ENCODE data around the gene HIF1AN.

HIF1AN gene

DNA sequence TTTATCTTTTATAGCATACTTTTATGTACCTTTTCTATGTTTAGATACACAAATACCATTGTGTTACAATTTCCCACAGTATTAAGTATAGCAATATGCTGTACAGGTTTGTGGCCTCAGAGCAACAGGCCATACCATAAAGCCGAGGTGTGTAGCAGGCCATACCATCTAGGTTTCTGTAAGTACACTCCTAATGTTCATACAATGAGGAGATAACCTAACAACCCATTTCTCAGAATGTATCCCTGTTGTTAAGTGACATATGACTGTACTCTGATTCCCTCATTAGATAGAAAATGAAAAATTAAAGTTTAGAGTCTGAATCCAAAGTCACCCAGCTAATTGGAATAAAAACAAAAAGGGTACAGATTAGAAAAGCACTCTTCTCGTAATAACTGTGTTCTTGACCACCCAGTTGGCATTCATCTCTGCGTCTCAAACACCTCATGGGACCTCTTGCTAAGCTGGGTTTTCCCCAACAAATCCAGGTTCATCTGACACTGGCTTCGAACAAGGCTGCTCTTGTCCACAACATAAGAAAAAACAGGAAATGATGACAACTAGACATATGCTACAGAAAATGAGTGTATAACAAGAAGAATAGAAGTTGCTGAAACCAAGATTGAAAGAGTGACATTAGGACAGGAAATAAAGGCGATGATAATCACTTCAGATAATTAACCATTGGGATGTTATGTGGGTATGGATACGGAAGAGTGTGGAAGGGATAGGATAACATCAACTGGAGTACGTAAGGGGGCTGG, 7.4 kb upstream of the HIF1AN start:
- Histone ChIP-seq H3K9me3 (ENCODE audit: low read length) (no peaks in the 10 kb centered on the region), H3K4me1 (ENCODE audit: insufficient read depth, low read length) (peaks cover 15% of the 10 kb centered on the region), H3K27me3 (ENCODE audit: insufficient read depth, low read length) (no peaks in the 10 kb centered on the region), H3K36me3 (ENCODE audit: insufficient read depth, low read length) (peaks cover 36% of the 10 kb centered on the region), H2AFZ (ENCODE audit: low read depth, low read length) (no peak overlapping the region), H3K4me3 (ENCODE audit: low read length) (peak overlapping the region; percentile 85)

DNA sequence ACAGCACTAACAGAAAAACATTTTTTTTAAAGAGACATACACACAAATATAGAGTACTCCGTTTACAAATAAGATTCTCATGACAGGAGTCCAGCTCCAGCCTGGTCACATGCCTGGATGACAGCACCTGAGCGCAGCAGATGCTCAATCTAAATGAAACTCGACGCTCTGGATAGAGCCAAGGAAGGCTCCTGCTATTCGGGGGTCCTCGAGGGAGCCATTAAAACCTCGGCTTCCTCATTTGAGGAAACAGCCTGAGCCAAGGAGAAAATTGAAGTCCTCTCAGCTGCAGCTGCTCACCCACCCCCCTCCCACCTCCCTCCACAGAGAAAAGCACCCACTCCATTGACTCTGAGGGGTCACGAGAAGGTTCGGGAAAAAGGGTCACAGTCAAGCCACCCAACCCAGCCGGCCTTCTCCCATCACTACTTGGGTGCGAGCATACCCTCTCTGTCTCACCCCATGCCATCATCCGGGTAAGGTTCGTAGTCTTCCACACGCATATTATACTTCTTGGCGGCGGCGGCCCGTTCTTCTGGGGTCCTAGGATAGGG, 6.7 kb upstream of the HIF1AN start:
- peak overlapping the region; percentile 85 for H2AFZ ChIP-seq (ENCODE audit: low read depth, low read length)
- H3K4me3 ChIP-seq (ENCODE audit: low read length) = peak overlapping the region; percentile 85
- H3K36me3 ChIP-seq (ENCODE audit: insufficient read depth, low read length) = peaks cover 30% of the 10 kb centered on the region
- H3K9me3 ChIP-seq (ENCODE audit: low read length) = no peaks in the 10 kb centered on the region
- peaks cover 15% of the 10 kb centered on the region for H3K4me1 ChIP-seq (ENCODE audit: insufficient read depth, low read length)
- no peaks in the 10 kb centered on the region for H3K27me3 ChIP-seq (ENCODE audit: insufficient read depth, low read length)

DNA sequence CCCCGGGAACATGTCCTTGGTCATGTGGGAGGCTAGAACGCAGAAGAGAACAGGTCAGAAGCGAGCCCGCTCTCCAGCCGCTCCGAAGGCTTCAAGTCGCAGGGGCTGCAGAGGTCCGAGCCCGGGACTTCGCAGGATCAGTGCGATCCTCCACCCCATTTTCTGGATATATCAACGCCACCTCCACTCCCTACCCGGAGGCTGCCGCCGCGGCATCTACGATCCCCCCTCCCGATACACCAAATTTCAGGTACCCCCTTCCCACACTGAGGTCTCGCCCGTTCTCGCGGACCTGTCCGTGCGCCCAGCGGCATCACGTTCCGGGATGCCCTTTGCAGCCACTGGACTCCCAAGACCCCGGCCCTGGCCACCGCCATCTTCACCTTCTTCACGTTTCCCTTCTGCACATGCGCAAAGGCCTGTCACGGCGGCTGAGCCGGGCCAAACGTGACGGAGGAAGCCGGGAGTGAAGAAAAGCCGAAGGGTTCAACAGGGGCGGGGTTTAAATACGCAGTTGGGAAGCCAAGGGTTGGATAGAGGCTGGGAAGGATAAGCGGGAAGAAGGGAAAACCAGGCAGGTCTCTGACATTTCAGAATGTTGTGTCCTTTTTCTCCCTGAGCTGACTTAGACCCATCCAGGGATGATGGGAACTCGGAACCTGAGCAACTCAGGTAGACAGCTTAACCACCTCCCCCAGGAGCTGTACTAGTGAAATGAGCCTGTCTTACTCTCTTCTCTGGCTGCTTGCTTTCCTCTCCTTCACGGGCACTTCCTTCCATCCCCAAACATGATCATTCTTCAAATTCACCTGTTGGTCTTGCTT, 6.1 kb upstream of the HIF1AN start, which contains the start of gene NDUFB8:
NDUFB8 (minus strand) TSS at position 397 of the 824 bp plus-strand sequence; CDS start at position 377, 20 bp downstream.
- Histone ChIP-seq H3K9me3 (ENCODE audit: low read length) (no peaks in the 10 kb centered on the region), H3K4me3 (ENCODE audit: low read length) (peak within 1 kb of the TSS; percentile 85), H3K36me3 (ENCODE audit: insufficient read depth, low read length) (peaks cover 23% of the 10 kb centered on the region), H3K4me1 (ENCODE audit: insufficient read depth, low read length) (peaks cover 15% of the 10 kb centered on the region), H3K27me3 (ENCODE audit: insufficient read depth, low read length) (no peaks in the 10 kb centered on the region), H2AFZ (ENCODE audit: low read depth, low read length) (peak within 1 kb of the TSS; percentile 85)

DNA sequence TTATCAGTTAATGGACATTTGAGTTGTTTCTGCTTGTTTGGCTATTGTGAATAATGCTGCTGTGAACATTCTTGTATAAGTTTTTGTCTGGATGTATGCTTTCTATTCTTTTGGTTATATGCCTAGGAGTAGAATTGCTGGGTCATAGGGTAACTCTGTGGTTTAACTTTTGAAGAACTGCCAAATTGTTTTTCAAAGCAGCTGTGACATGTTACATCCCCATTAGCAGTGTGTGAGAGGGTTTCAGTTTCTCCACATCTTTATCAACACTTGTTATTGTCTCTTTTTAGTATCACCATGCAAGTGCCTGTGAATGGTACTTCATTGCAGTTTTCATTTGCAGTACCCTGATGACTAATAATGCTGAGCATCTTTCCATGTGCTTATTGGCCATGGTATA, 4.0 kb upstream of the HIF1AN start:
- H3K27me3 ChIP-seq (ENCODE audit: insufficient read depth, low read length) = no peaks in the 10 kb centered on the region

DNA sequence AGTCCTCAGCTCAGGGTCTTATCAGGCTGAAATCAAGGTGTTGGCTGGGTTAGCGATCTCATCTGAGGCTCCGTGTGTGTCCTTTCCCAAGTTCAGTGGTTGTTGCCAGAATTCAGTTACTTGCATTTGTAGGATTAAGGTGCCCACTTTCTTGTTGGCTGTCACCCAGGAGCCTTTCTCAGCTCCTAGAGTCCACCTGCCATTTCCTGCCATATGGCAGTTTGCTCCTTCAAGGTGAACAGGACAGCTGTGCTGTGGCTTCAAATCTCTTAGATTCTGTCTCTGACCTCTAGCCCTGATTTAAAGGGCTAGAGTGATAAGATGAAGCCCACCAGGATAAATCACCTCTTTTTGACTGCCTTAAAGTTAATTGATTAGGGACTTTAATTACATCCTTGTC, 1.0 kb upstream of the HIF1AN start:
- H3K4me1 ChIP-seq (ENCODE audit: insufficient read depth, low read length) = peaks cover 20% of the 10 kb centered on the region

More for the DNA sequence above, 4.0 kb upstream of the HIF1AN start:
- Histone ChIP-seq H2AFZ (ENCODE audit: low read depth, low read length) (no peak overlapping the region), H3K4me1 (ENCODE audit: insufficient read depth, low read length) (peaks cover 23% of the 10 kb centered on the region), H3K4me3 (ENCODE audit: low read length) (no peak overlapping the region), H3K36me3 (ENCODE audit: insufficient read depth, low read length) (peaks cover 3% of the 10 kb centered on the region), H3K9me3 (ENCODE audit: low read length) (no peaks in the 10 kb centered on the region)

DNA sequence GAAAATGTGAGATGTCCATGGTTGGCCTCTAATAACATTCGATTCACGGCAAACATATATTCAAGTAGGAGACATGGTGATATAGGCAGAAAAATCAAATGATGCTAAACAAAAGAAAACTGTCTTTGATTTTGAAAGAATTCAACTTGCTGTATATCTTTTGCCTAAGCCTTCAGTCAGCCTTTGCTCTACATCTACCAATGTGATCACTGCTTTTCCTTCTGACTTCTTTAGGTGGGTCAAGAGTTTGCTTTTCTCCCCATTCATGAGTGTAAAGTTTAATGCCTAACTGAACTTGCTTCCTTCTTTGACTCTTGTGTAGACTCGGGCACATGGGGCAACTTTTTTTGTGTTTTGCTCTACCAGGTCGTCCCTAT, 417 bp upstream of the HIF1AN start:
- peak overlapping the region; percentile 67 for H2AFZ ChIP-seq (ENCODE audit: low read depth, low read length)
- peaks cover 17% of the 10 kb centered on the region for H3K4me1 ChIP-seq (ENCODE audit: insufficient read depth, low read length)
- peak overlapping the region; percentile 97 for H3K4me3 ChIP-seq (ENCODE audit: low read length)
- peaks cover 22% of the 10 kb centered on the region for H3K36me3 ChIP-seq (ENCODE audit: insufficient read depth, low read length)
- no peaks in the 10 kb centered on the region for H3K9me3 ChIP-seq (ENCODE audit: low read length)
- no peaks in the 10 kb centered on the region for H3K27me3 ChIP-seq (ENCODE audit: insufficient read depth, low read length)

More for the DNA sequence above, 1.0 kb upstream of the HIF1AN start:
- H3K9me3 ChIP-seq (ENCODE audit: low read length) = no peaks in the 10 kb centered on the region
- no peaks in the 10 kb centered on the region for H3K27me3 ChIP-seq (ENCODE audit: insufficient read depth, low read length)
- H3K4me3 ChIP-seq (ENCODE audit: low read length) = no peak overlapping the region
- H3K36me3 ChIP-seq (ENCODE audit: insufficient read depth, low read length) = peaks cover 18% of the 10 kb centered on the region
- H2AFZ ChIP-seq (ENCODE audit: low read depth, low read length) = peak overlapping the region; percentile 67

DNA sequence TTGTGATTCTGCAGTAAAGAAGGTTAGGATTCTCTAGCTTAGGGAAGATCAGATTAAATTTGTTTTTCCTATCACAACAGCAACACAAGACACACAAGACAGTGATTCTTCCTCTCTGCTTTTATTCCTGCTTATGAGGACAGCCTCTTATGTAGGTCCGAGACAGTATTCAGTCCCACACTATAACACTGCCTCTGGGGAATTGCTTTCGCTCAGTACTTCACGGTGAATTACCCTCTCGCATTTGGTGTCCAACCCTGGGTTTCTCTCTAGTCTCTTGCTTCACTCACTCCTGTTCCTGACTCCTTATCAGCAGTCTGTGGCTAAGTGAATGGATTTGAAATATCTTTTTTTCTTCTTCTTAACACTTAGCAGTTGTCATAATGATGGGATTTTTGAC, 1.7 kb downstream of the HIF1AN start:
- Histone ChIP-seq H2AFZ (ENCODE audit: low read depth, low read length) (no peak overlapping the region), H3K36me3 (ENCODE audit: insufficient read depth, low read length) (peaks cover 40% of the 10 kb centered on the region), H3K27me3 (ENCODE audit: insufficient read depth, low read length) (no peaks in the 10 kb centered on the region), H3K9me3 (ENCODE audit: low read length) (no peaks in the 10 kb centered on the region), H3K4me3 (ENCODE audit: low read length) (no peak overlapping the region), H3K4me1 (ENCODE audit: insufficient read depth, low read length) (peaks cover 17% of the 10 kb centered on the region)

DNA sequence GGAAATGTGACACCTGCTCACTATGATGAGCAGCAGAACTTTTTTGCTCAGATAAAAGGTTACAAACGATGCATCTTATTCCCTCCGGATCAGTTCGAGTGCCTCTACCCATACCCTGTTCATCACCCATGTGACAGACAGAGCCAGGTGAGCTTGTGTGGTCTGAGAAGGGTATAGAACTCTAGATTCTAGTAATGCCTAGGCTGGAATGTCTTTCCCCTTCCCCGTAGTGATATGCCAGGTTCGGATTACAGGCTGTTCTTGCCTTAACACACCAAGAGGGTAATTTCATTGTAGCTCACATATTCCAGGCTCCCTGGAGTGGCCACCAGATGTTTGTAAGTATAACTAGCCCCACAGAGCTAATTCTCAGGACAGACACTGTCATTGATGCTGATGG, 9.2 kb downstream of the HIF1AN start:
- Histone ChIP-seq H3K4me3 (ENCODE audit: low read length) (no peak overlapping the region), H3K4me1 (ENCODE audit: insufficient read depth, low read length) (no peaks in the 10 kb centered on the region), H3K27me3 (ENCODE audit: insufficient read depth, low read length) (no peaks in the 10 kb centered on the region), H3K9me3 (ENCODE audit: low read length) (no peaks in the 10 kb centered on the region), H3K36me3 (ENCODE audit: insufficient read depth, low read length) (peaks cover 90% of the 10 kb centered on the region), H2AFZ (ENCODE audit: low read depth, low read length) (no peak overlapping the region)

DNA sequence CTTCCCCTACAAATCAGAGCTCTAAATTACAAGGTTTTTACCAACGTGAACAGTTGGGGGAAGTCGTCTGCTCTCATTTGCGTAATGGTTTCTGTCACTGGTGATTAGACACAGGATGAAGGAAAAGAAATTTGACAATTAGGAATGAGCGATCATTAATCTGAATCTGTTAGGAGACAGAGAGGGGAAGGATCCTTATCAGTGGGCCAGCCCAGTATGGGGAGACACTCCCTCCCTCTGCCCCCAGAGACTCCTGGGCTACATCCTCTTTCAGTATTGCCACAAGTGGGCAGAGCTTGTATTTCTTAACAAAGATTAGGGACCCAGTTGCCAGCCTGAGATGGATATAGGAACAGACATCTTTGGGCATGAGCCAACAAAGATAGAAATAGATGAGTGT, 15.5 kb downstream of the HIF1AN start:
- Histone ChIP-seq H3K4me1 (ENCODE audit: insufficient read depth, low read length) (no peaks in the 10 kb centered on the region), H3K9me3 (ENCODE audit: low read length) (no peaks in the 10 kb centered on the region), H3K27me3 (ENCODE audit: insufficient read depth, low read length) (no peaks in the 10 kb centered on the region), H3K36me3 (ENCODE audit: insufficient read depth, low read length) (peaks cover 52% of the 10 kb centered on the region), H2AFZ (ENCODE audit: low read depth, low read length) (no peak overlapping the region), H3K4me3 (ENCODE audit: low read length) (no peak overlapping the region)

DNA sequence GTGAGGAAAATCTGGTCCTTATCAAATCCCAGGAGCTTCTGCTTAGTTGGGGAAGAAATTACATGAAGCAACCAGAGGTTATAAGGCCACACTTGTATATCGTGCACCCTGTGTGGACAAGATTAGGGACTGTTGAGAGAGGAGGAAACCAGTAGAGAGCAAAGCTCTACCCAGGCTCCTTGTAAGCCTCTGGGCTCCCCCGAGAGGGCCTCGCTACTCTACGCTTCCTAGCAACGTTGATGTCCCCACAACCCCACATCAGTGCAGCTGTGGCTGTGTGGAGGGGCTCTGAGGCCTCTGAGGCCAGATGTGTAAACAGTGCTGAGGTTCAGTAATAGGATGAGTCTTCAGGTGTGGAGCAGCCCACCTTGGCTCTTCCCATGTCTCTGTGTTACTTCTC, 16.0 kb downstream of the HIF1AN start:
- H2AFZ ChIP-seq (ENCODE audit: low read depth, low read length) = no peak overlapping the region
- H3K4me3 ChIP-seq (ENCODE audit: low read length) = no peak overlapping the region
- peaks cover 49% of the 10 kb centered on the region for H3K36me3 ChIP-seq (ENCODE audit: insufficient read depth, low read length)
- no peaks in the 10 kb centered on the region for H3K4me1 ChIP-seq (ENCODE audit: insufficient read depth, low read length)
- no peaks in the 10 kb centered on the region for H3K27me3 ChIP-seq (ENCODE audit: insufficient read depth, low read length)
- H3K9me3 ChIP-seq (ENCODE audit: low read length) = no peaks in the 10 kb centered on the region

DNA sequence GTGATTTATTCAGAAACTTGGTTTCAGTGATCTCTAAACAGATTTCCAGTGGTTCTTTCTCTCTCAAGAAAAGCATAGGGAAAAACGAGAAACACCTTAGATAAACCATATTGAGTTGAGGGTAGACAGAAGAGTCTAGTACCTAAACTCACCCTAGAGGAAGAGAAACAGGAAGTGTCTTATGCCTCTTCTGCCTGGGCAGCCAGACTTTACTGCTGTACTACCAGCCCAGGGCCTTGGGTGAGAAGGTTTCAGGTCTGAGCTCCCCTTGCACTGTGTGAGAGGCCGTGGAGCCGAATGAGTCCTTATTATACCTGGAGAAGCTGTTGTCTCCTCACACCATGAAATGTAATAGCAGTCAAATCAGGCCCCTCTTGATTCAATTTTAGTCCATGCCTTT, 18.2 kb downstream of the HIF1AN start:
- Histone ChIP-seq H3K4me3 (ENCODE audit: low read length) (no peak overlapping the region), H2AFZ (ENCODE audit: low read depth, low read length) (no peak overlapping the region), H3K9me3 (ENCODE audit: low read length) (no peaks in the 10 kb centered on the region), H3K27me3 (ENCODE audit: insufficient read depth, low read length) (no peaks in the 10 kb centered on the region), H3K36me3 (ENCODE audit: insufficient read depth, low read length) (peaks cover 31% of the 10 kb centered on the region), H3K4me1 (ENCODE audit: insufficient read depth, low read length) (no peaks in the 10 kb centered on the region)

DNA sequence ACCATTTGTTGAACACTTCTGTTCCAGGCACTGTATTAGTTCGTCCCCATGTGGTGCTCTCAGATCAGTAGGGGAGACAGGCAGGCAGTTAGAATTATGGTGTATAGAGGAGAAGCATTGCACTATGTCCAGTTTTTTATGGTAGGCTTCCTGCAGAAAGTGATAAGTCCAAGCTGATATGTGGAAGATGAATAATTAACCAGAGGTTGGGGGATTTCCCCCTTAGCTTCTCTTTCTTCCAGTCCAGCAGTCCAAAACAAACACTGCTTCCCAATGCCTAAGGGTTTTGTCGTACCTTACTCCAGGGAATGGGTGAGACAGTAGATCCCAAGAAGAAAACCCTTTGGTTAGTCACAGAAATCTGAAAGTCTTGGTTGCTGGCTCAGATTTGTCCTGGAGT, 19.2 kb downstream of the HIF1AN start:
- Histone ChIP-seq H3K27me3 (ENCODE audit: insufficient read depth, low read length) (no peaks in the 10 kb centered on the region), H3K4me1 (ENCODE audit: insufficient read depth, low read length) (no peaks in the 10 kb centered on the region), H3K36me3 (ENCODE audit: insufficient read depth, low read length) (peaks cover 21% of the 10 kb centered on the region), H2AFZ (ENCODE audit: low read depth, low read length) (no peak overlapping the region), H3K4me3 (ENCODE audit: low read length) (no peak overlapping the region), H3K9me3 (ENCODE audit: low read length) (no peaks in the 10 kb centered on the region)

DNA sequence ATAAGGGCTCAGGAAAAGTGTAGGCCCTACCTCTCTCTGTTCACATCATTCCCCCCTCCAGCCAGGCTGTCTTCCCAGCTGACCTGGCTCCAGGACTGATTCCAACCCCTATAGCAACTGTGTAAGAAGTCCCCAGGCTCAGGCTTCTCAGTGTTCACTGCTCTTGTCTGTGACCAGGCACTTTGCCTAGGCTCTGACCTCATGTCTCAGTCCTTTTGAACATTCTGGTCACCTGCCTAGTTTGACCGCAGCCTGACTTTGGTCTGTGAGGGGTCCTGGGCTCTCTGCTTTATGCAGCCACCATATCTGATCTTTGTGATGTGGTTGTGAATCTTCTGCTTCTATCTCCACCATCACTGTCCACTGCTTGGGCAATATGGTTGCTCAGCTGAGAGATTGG, 24.5 kb downstream of the HIF1AN start:
- H2AFZ ChIP-seq (ENCODE audit: low read depth, low read length) = no peak overlapping the region

More for the DNA sequence above, 24.5 kb downstream of the HIF1AN start:
- Histone ChIP-seq H3K4me1 (ENCODE audit: insufficient read depth, low read length) (no peaks in the 10 kb centered on the region), H3K9me3 (ENCODE audit: low read length) (no peaks in the 10 kb centered on the region), H3K27me3 (ENCODE audit: insufficient read depth, low read length) (no peaks in the 10 kb centered on the region), H3K36me3 (ENCODE audit: insufficient read depth, low read length) (peaks cover 3% of the 10 kb centered on the region), H3K4me3 (ENCODE audit: low read length) (no peak overlapping the region)

Data from neuron (in vitro differentiated cells).